HEK293T (cell line): ENCODE results near the gene ACTN4.

Experiments used
- ELF4 ChIP-seq: fragments of 450-650 bp; IDR thresholded peaks from 2 replicates; pipeline ENCODE4 v1.6.1; 2017; ENCODE audit warnings: antibody characterized with exemption
- FOXK2 ChIP-seq: fragments of 450-650 bp; IDR thresholded peaks from 2 replicates; pipeline ENCODE4 v1.6.1; 2016; ENCODE audit warnings: mild to moderate bottlenecking

- TF ChIP-seq ELF4: no peak
- no peak for TF ChIP-seq FOXK2
These were observed 79.4 kb downstream of the ACTN4 start for GRCh38 chr19:38726761-38727301.
